KOPT-K1 (cell line): Measurements from ENCODE around the gene STX17.
"Not testable (repeated sequence)": the region's sequence is repeated elsewhere in the genome, so short reads cannot be mapped to it uniquely, and the experiment has no call there.

ENCODE experiments used
- H3K27ac ChIP-seq: fragments of 200-600 bp; sonication (generic); 2 replicates; pipeline ENCODE4 v1.5.1; 2016; ENCODE audit warnings: antibody characterized with exemption, mild to moderate bottlenecking, low read depth, low read length; ENCODE audit not compliant: poor library complexity, severe bottlenecking
- H3K36me3 ChIP-seq: fragments of 200-600 bp; sonication (generic); 2 replicates; pipeline ENCODE4 v1.5.1; 2017; ENCODE audit warnings: antibody characterized with exemption, mild to moderate bottlenecking, low read length, moderate library complexity; ENCODE audit not compliant: insufficient read depth
- H3K9me3 ChIP-seq: fragments of 200-600 bp; sonication (generic); 2 replicates; pipeline ENCODE4 v1.5.1; 2017; ENCODE audit warnings: antibody characterized with exemption, low read length, mild to moderate bottlenecking; ENCODE audit not compliant: insufficient read depth, poor library complexity, severe bottlenecking

Gene STX17

DNA sequence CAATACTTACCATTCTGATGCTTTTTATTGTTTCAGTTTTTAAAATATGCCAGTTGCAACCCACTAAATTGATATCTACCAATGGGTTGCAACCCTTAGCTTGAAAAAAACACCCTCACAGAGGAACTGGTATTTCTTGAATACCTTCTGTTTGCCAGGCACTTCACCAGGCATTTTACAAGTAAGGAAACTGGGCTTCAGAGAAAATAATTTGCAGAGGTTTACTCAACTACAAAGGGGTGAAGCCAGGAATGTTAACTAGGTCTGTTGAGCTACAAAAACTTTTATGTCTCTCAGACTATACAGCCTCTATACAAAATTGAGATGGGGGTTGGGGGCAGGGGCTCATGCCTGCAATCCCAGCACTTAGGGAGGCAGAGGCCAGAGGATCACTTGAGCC, 65.0 kb downstream of the STX17 start:
- no peak overlapping the region for H3K27ac ChIP-seq
- H3K36me3 ChIP-seq = peaks cover 38% of the 10 kb centered on the region
- no peaks in the 10 kb centered on the region for H3K9me3 ChIP-seq

GRCh38 chr9:99973455-99973854, 67.0 kb downstream of the STX17 start:
- no peak overlapping the region for H3K27ac ChIP-seq
- H3K36me3 ChIP-seq = peaks cover 24% of the 10 kb centered on the region
- no peaks in the 10 kb centered on the region for H3K9me3 ChIP-seq

GRCh38 chr9:99977033-99977792, 70.8 kb downstream of the STX17 start:
- Histone ChIP-seq H3K36me3 (peaks cover 6% of the 10 kb centered on the region; the same call in 1 of the 2 replicates), H3K9me3 (no peaks in the 10 kb centered on the region), H3K27ac (no peak overlapping the region)

DNA sequence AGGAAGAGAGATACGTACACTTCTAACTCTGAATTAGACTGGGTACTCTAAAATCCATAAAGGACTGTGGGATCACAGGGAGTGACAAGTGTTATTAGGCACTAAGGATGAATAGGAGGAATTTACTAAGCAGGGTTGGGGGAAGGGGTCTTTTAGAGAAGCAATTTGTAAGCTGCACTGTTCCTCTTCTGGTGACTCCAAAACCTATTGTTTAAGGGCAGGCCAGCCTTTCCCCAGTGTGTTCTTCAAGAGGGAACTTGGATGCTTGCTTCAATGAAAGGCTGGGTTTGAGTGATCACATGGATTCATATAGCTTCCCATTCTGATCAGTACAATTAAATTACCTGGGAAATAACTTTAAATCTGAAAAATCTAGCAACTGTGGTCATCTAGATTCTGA, 71.8 kb downstream of the STX17 start:
- Histone ChIP-seq H3K27ac (no peak overlapping the region), H3K9me3 (no peaks in the 10 kb centered on the region), H3K36me3 (peaks cover 12% of the 10 kb centered on the region)

GRCh38 chr9:99980598-99980997, 74.1 kb downstream of the STX17 start:
- Histone ChIP-seq H3K27ac (no peak overlapping the region), H3K36me3 (peaks cover 7% of the 10 kb centered on the region)

DNA sequence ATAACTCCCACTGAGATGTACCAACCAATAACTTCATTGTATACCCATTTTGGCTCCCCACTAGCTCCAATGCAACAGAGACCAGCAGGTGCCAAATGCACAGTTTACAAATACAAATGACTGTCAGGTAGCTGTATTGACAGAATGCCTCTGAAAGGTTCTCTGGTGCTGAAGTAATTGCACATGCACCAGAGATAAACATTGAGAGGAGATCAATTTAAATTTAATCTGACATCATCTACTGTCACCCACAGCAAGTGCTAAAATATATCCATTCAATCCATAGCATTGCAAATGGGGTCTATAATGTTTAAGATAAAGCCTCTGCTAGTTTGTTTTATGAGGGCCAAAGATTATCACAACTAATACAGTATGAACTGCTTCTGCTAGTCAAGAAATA, 80.2 kb downstream of the STX17 start:
- Histone ChIP-seq H3K9me3 (no peaks in the 10 kb centered on the region), H3K27ac (no peak overlapping the region), H3K36me3 (peaks cover 7% of the 10 kb centered on the region)

More at GRCh38 chr9:99980598-99980997, 74.1 kb downstream of the STX17 start:
- H3K9me3 ChIP-seq = no peaks in the 10 kb centered on the region

GRCh38 chr9:99990508-99990907, 84.1 kb downstream of the STX17 start:
- H3K9me3 ChIP-seq, H3K27ac ChIP-seq, H3K36me3 ChIP-seq: not testable (repeated sequence)

- H3K27ac ChIP-seq = no peak overlapping the region
- H3K9me3 ChIP-seq = no peaks in the 10 kb centered on the region
- peaks cover 7% of the 10 kb centered on the region for H3K36me3 ChIP-seq
Observed at GRCh38 chr9:99998266-99998665, 91.8 kb downstream of the STX17 start.

DNA sequence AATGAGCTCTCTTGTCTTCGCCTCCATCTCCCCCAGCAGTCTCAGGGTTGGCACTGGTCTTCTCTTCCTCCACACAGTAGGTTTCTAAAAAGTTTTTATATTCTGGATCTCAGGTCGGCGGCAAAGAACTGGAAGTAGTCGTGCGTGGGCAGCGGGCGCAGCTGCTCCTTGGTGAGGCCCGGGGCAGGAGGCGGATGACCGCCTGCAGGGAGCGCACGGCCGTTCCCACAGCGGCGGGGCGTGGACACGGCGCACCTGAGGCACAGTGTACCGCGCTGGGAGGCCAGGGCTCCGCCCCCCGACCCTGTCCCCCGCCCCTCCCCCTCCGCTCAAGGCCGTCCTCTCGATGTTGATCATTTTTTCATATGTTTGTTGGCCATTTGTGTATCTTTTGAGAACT, 92.4 kb downstream of the STX17 start:
- H3K9me3 ChIP-seq = no peaks in the 10 kb centered on the region
- peaks cover 13% of the 10 kb centered on the region for H3K36me3 ChIP-seq
- H3K27ac ChIP-seq = no peak overlapping the region

- Histone ChIP-seq H3K36me3 (peaks cover 22% of the 10 kb centered on the region), H3K9me3 (no peaks in the 10 kb centered on the region), H3K27ac (no peak overlapping the region)
Observed at GRCh38 chr9:99999797-100000196, 93.3 kb downstream of the STX17 start.

DNA sequence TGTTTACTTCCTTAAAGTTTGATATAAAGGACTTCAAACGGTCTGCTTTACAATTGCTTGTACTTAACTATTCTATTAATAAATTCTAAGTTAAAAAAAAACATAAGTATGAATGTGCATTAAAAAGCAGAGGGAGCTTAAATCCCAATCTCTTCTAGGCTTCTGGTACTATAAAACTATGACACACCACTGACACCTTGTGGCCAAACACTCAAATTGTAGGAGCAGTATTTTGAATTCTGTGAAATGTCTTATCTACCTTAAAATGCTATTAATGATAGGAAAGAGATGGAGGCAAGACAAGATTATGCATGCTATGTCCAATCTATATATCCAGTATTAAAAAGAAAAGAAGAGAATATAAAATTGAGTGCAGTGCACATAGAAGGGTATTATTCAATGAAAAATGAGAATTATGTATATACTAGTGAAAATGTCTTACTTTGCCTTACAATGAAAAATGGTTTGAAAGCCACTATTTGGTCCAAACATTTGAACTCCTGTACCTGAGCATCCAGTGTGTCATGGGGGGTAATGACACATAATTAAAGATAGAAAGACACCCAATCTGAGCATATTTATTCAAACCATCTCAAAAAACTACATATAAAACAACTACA, 104.7 kb downstream of the STX17 start:
- no peak overlapping the region for H3K27ac ChIP-seq
- no peaks in the 10 kb centered on the region for H3K9me3 ChIP-seq
- peaks cover 21% of the 10 kb centered on the region for H3K36me3 ChIP-seq

GRCh38 chr9:100012279-100012678, 105.8 kb downstream of the STX17 start:
- Histone ChIP-seq H3K9me3 (no peaks in the 10 kb centered on the region), H3K36me3 (peaks cover 30% of the 10 kb centered on the region), H3K27ac (no peak overlapping the region)

GRCh38 chr9:100013573-100013972, 107.1 kb downstream of the STX17 start:
- no peak overlapping the region for H3K27ac ChIP-seq
- H3K36me3 ChIP-seq = peaks cover 38% of the 10 kb centered on the region
- no peaks in the 10 kb centered on the region for H3K9me3 ChIP-seq

GRCh38 chr9:100014846-100015245, 108.4 kb downstream of the STX17 start:
- H3K9me3 ChIP-seq = no peaks in the 10 kb centered on the region
- H3K27ac ChIP-seq = no peak overlapping the region
- H3K36me3 ChIP-seq = peaks cover 42% of the 10 kb centered on the region

DNA sequence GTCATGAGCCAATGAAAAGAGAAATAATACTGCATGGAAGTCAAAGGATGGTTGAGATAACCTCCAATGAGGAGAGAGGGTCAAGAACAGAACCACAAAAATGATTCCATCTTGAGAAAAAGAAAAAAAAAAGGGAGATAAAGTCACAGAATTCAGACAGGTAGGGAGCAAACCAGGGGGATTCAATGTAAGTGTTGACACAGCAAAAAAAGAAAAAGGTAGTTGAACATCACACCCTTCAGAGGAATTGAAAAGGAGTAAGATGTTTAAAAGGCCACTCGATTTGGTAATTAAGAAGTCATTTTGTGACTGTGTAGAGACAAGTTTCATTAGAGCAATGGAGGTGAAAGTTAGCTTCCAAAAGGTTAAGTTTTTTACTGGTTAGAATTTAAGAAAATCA, 113.1 kb downstream of the STX17 start:
- Histone ChIP-seq H3K36me3 (peaks cover 46% of the 10 kb centered on the region), H3K9me3 (no peaks in the 10 kb centered on the region), H3K27ac (no peak overlapping the region)
